ENCODE measurements around the gene CTSF.

CTSF gene

GRCh38 chr11:66529655-66530054 is 38.8 kb downstream of the CTSF start:
- no peak for DNase-seq

GRCh38 chr11:66529069-66529468 is 39.3 kb downstream of the CTSF start:
- DNase-seq = no peak

- DNase-seq = no peak
Measured at GRCh38 chr11:66524304-66525040, 43.9 kb downstream of the CTSF start.

- no peak for DNase-seq
Measured at GRCh38 chr11:66523611-66524010, 44.8 kb downstream of the CTSF start.

All from activated CD8-positive, alpha-beta memory T cell treated with anti-CD3 and anti-CD28 coated beads, Interleukin-2, amount 50 U/mL, for 4 hours (primary cell).